Activated CD8-positive, alpha-beta T cell treated with anti-CD3 and anti-CD28 coated beads, Interleukin-2, amount 10 ng/mL, durations not matched to agents 7 days and 5 days (primary cell): Measurements from ENCODE around the gene PTPRC. TPM values are rescaled to one million over a fixed set of nuclear protein-coding genes. Genes with fewer than 3 reads are reported as not detected.

ENCODE experiments used
- ATAC-seq: fragments of 150-1000 bp; cut with Tn5 transposase; one replicate; pipeline ENCODE4 v1.10.0; 2021; ENCODE audit warnings: moderate library complexity
- CTCF ChIA-PET: fragments of 350-600 bp; sonication (Branson Sonifier 250); formaldehyde crosslinking; loops from one replicate; lab custom pipeline; 2021; ENCODE audit warnings: antibody characterized with exemption; lab: Charles Lee
- POLR2A ChIA-PET: fragments of 350-600 bp; sonication (Branson Sonifier 250); formaldehyde crosslinking; loops from one replicate; lab custom pipeline; 2021; ENCODE audit warnings: antibody characterized with exemption; lab: Charles Lee
- DNase-seq: peaks from one replicate; pipeline ENCODE4 v3.0.0-alpha.2; 2020
- H3K27ac Mint-ChIP-seq: one replicate; pipeline ENCODE4 v1.8.0; 2021; ENCODE audit warnings: mild to moderate bottlenecking, mixed read lengths
- H3K27me3 Mint-ChIP-seq: one replicate; pipeline ENCODE4 v1.8.0; 2021; ENCODE audit warnings: low read depth, mixed read lengths
- H3K36me3 Mint-ChIP-seq: one replicate; pipeline ENCODE4 v1.8.0; 2021; ENCODE audit warnings: low read depth, mixed read lengths
- H3K4me1 Mint-ChIP-seq: one replicate; pipeline ENCODE4 v1.8.0; 2021; ENCODE audit warnings: low read depth, mixed read lengths
- H3K4me3 Mint-ChIP-seq: one replicate; pipeline ENCODE4 v1.8.0; 2021; ENCODE audit warnings: mild to moderate bottlenecking, mixed read lengths
- H3K9me3 Mint-ChIP-seq: one replicate; pipeline ENCODE4 v1.8.0; 2022; ENCODE audit warnings: mixed read lengths; ENCODE audit not compliant: insufficient read depth
- total RNA-seq, 2 experiments: library from RNA; stranded (reverse); gene quantifications; one replicate each; pipeline ENCODE4 v1.2.3, GENCODE V29; 2021

Gene PTPRC
- total RNA-seq, 2 experiments from 2014 or later: 604 to 619 TPM

DNA sequence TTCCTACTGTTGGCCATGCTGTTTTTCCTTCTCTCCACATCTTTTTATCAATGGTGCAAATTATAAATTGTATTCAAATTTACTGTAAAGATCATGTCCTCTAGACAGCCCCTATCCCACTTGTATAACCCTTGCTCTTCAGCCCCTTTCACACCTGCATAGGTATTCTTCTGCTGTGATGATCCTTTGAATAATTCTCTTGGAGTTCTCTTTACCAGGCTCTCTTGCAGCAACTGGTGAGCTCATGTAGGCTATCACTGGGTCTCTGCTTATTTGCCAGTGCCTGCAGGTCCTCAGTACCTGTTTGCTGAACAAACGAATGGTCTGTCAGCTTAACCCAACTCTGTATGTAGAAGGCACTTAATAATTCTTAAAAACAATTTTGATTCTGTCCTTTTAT lies 8.2 kb downstream of the PTPRC start:
- H3K27me3 Mint-ChIP-seq: no peaks in the 10 kb centered on the region
- DNase-seq (no peak), ATAC-seq (peak; percentile 4)
- CTCF ChIA-PET: interaction anchor here (1.1 to 1.6 kb wide), 3 partner anchors 12 to 124 kb away, joined by 3 to 4 read pairs (median 3); no protein-coding TSS in a partner anchor
- H3K4me3 Mint-ChIP-seq: peak overlapping the region; percentile 71
- peak overlapping the region; percentile 77 for H3K27ac Mint-ChIP-seq
- no peaks in the 10 kb centered on the region for H3K9me3 Mint-ChIP-seq
- H3K36me3 Mint-ChIP-seq: peaks cover 86% of the 10 kb centered on the region
- H3K4me1 Mint-ChIP-seq: peaks cover 73% of the 10 kb centered on the region
- POLR2A ChIA-PET: interaction anchor here (0.6 to 9.0 kb wide), 10 partner anchors 9 to 628 kb away, joined by 3 to 90 read pairs (median 4); partner anchors contain the start of gene PTPRC

DNA sequence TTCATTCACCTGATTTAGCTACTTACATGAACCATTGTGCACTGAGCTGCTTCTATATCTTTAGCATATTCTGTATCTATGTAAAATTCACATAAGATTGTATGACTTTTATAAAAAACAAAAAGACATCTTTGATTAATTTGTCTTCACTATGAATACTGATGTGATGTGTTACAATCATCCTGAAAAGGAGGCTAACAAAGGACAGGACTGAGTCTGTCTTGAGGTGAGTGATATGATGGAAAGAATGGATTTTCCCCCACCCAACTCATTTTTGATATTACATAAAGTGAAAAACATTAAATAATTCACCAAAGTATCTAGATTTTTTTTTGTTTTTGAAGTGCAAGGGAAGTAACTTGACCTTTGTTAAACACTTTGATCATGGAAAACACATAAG lies 9.8 kb downstream of the PTPRC start:
- ATAC-seq: no peak
- peaks cover 80% of the 10 kb centered on the region for H3K36me3 Mint-ChIP-seq
- peak overlapping the region; percentile 67 for H3K4me3 Mint-ChIP-seq

DNA sequence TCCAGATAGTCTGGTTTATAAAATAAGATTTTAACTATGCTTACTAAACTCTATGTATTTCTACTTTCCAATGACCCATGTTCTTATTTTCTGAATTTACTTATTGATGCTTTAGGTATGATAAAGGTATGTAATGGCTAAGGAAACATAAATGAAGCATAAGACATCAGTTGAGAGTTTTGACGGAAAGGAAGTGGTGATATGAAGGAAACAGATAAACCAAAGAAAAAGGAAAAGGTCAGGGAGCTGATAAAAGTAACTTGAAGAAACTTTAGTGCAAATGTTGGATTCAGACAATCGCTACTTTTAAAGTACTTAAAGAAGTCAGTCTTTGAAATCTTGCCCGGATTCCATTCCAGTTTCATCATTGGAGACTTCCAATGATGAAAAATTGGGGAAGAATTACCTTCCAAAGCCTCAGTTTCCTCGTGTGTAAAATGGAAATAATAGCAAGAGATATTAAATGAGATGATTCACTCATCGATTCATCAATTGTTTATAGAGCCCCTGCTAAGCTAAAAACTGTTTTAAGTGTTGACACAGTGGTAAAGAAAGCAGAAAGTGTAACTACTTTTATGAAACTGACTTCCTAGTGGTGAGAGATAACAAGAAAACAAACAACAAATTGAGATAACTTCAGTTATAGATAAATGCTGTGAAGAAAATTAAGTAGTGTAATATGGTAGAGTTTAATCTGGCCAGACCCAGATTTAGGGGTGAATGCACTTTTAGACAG lies 10.6 kb downstream of the PTPRC start:
- Mint-ChIP-seq H3K27ac (peak overlapping the region; percentile 71), H3K4me1 (peaks cover 73% of the 10 kb centered on the region), H3K36me3 (peaks cover 78% of the 10 kb centered on the region), H3K9me3 (no peaks in the 10 kb centered on the region), H3K4me3 (peak overlapping the region; percentile 67), H3K27me3 (no peaks in the 10 kb centered on the region)
- ATAC-seq: peak; percentile 12
- ChIA-PET CTCF (interaction anchor here (0.7 to 3.7 kb wide), 10 partner anchors 10 to 127 kb away, joined by 3 to 29 read pairs (median 6); no protein-coding TSS in a partner anchor), POLR2A (interaction anchor here (1.0 to 9.0 kb wide), 12 partner anchors 10 to 128 kb away, joined by 3 to 90 read pairs (median 8); partner anchors contain the start of gene PTPRC)
- no peak for DNase-seq

More for the DNA sequence above, 9.8 kb downstream of the PTPRC start:
- DNase-seq: no peak
- Mint-ChIP-seq H3K27ac (peak overlapping the region; percentile 63), H3K9me3 (no peaks in the 10 kb centered on the region), H3K4me1 (peaks cover 74% of the 10 kb centered on the region), H3K27me3 (no peaks in the 10 kb centered on the region)
- CTCF ChIA-PET: interaction anchor here (1.0 to 1.3 kb wide), 3 partner anchors 19 to 38 kb away, joined by 3 to 4 read pairs (median 3); no protein-coding TSS in a partner anchor
- POLR2A ChIA-PET: interaction anchor here (0.8 to 9.0 kb wide), 9 partner anchors 8 to 35 kb away, joined by 3 to 90 read pairs (median 5); partner anchors contain the start of gene PTPRC

GRCh38 chr1:198649968-198650338 lies 11.1 kb downstream of the PTPRC start:
- Mint-ChIP-seq H3K4me3 (peak overlapping the region; percentile 67), H3K4me1 (peaks cover 72% of the 10 kb centered on the region), H3K9me3 (no peaks in the 10 kb centered on the region), H3K27me3 (no peaks in the 10 kb centered on the region), H3K36me3 (peaks cover 75% of the 10 kb centered on the region), H3K27ac (peak overlapping the region; percentile 71)
- ChIA-PET CTCF (interaction anchor here (0.7 to 3.7 kb wide), 11 partner anchors 9 to 127 kb away, joined by 3 to 29 read pairs (median 6); no protein-coding TSS in a partner anchor), POLR2A (interaction anchor here (0.7 to 9.0 kb wide), 14 partner anchors 9 to 131 kb away, joined by 3 to 90 read pairs (median 7); partner anchors contain the start of gene PTPRC)
- ATAC-seq: peak; percentile 72
- peak; percentile 47 for DNase-seq

- Mint-ChIP-seq H3K4me1 (peaks cover 70% of the 10 kb centered on the region), H3K36me3 (peaks cover 72% of the 10 kb centered on the region), H3K4me3 (peak overlapping the region; percentile 67), H3K27ac (peak overlapping the region; percentile 71), H3K27me3 (no peaks in the 10 kb centered on the region), H3K9me3 (no peaks in the 10 kb centered on the region)
- ChIA-PET POLR2A (interaction anchor here (0.6 to 9.0 kb wide), 16 partner anchors 8 to 131 kb away, joined by 3 to 90 read pairs (median 7); partner anchors contain the start of gene PTPRC), CTCF (interaction anchor here (0.9 to 3.7 kb wide), 12 partner anchors 9 to 128 kb away, joined by 3 to 29 read pairs (median 6); no protein-coding TSS in a partner anchor)
- DNase-seq (no peak), ATAC-seq (no peak)
Measured at GRCh38 chr1:198650506-198650905, 11.7 kb downstream of the PTPRC start.

DNA sequence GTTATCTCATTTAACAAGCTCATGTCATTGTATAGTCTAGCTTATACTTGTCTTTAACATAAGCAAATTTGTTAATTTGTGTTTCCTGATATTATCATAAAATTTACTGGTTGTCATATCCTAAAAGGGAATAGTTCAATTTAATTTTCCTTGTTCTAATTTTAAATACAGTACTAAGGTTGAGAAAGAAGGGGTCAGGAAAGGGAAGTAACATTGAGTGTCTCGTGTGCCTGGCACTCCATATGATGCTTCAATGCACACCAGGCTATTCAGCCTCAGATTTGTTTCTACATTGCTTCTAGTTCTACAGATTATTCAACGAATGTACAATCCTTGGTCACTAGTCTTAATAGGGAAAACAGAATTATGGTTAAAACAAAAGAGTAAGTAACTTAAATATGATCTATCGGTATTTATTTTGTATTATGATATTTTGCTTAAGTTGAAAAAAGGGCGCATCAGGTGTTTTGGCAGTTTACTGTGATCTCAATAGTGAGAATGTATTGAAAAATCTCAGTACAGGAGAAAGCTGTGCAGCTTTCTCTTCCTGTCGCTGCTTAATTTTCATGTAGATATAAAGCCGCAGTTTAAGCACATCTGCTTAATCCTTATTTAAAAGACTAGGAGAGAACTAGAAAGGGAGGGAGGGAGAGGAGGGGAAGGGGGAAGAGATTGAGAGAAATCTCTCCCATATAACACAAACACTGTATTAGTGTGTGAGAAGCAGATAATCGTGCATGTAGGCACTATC lies 13.0 kb downstream of the PTPRC start:
- peaks cover 75% of the 10 kb centered on the region for H3K4me1 Mint-ChIP-seq
- H3K9me3 Mint-ChIP-seq: no peaks in the 10 kb centered on the region
- peak overlapping the region; percentile 74 for H3K4me3 Mint-ChIP-seq
- CTCF ChIA-PET: interaction anchor here (0.8 to 3.7 kb wide), 11 partner anchors 9 to 133 kb away, joined by 3 to 29 read pairs (median 6); no protein-coding TSS in a partner anchor
- H3K36me3 Mint-ChIP-seq: peaks cover 71% of the 10 kb centered on the region
- H3K27me3 Mint-ChIP-seq: no peaks in the 10 kb centered on the region
- POLR2A ChIA-PET: interaction anchor here (1.0 to 9.0 kb wide), 10 partner anchors 9 to 493 kb away, joined by 3 to 90 read pairs (median 8); partner anchors contain the start of gene PTPRC
- ATAC-seq (peak; percentile 21), DNase-seq (no peak)
- H3K27ac Mint-ChIP-seq: peak overlapping the region; percentile 65

- no peak for ATAC-seq
- peaks cover 76% of the 10 kb centered on the region for H3K4me1 Mint-ChIP-seq
- H3K4me3 Mint-ChIP-seq: peak overlapping the region; percentile 37
- no peaks in the 10 kb centered on the region for H3K27me3 Mint-ChIP-seq
- POLR2A ChIA-PET: no interaction called here
- no peak for DNase-seq
- CTCF ChIA-PET: no interaction called here
- H3K9me3 Mint-ChIP-seq: no peaks in the 10 kb centered on the region
- peaks cover 70% of the 10 kb centered on the region for H3K36me3 Mint-ChIP-seq
- no peak overlapping the region for H3K27ac Mint-ChIP-seq
Measured at GRCh38 chr1:198653808-198654413, 15.1 kb downstream of the PTPRC start.

GRCh38 chr1:198655459-198656121 lies 16.8 kb downstream of the PTPRC start:
- POLR2A ChIA-PET: interaction anchor here (1.2 to 1.7 kb wide), 4 partner anchors 7 to 24 kb away, joined by 4 to 16 read pairs (median 6); partner anchors contain the start of gene PTPRC
- Mint-ChIP-seq H3K4me3 (peak overlapping the region; percentile 55), H3K4me1 (peaks cover 71% of the 10 kb centered on the region), H3K27me3 (no peaks in the 10 kb centered on the region), H3K36me3 (peaks cover 60% of the 10 kb centered on the region), H3K9me3 (no peaks in the 10 kb centered on the region), H3K27ac (peak overlapping the region; percentile 69)
- CTCF ChIA-PET: interaction anchor here (1.3 kb wide), 1 partner anchor 10 kb away, joined by 9 read pairs; no protein-coding TSS in a partner anchor
- ATAC-seq (no peak), DNase-seq (no peak)

GRCh38 chr1:198656500-198656932 lies 17.7 kb downstream of the PTPRC start:
- Mint-ChIP-seq H3K9me3 (no peaks in the 10 kb centered on the region), H3K27ac (peak overlapping the region; percentile 92), H3K27me3 (no peaks in the 10 kb centered on the region), H3K4me1 (peaks cover 67% of the 10 kb centered on the region), H3K36me3 (peaks cover 57% of the 10 kb centered on the region), H3K4me3 (peak overlapping the region; percentile 75)
- POLR2A ChIA-PET: interaction anchor here (0.7 to 1.7 kb wide), 12 partner anchors 8 to 50 kb away, joined by 3 to 16 read pairs (median 4); partner anchors contain the start of gene PTPRC
- CTCF ChIA-PET: interaction anchor here (0.9 to 1.8 kb wide), 8 partner anchors 11 to 133 kb away, joined by 3 to 9 read pairs (median 6); no protein-coding TSS in a partner anchor
- DNase-seq (peak; percentile 79), ATAC-seq (peak; percentile 72)

GRCh38 chr1:198657550-198658064 lies 18.8 kb downstream of the PTPRC start:
- CTCF ChIA-PET: interaction anchor here (1.0 to 1.8 kb wide), 6 partner anchors 29 to 44 kb away, joined by 3 to 7 read pairs (median 4); no protein-coding TSS in a partner anchor
- DNase-seq (no peak), ATAC-seq (peak; percentile 26)
- peaks cover 63% of the 10 kb centered on the region for H3K4me1 Mint-ChIP-seq
- H3K27ac Mint-ChIP-seq: peak overlapping the region; percentile 85
- peak overlapping the region; percentile 65 for H3K4me3 Mint-ChIP-seq
- H3K36me3 Mint-ChIP-seq: peaks cover 52% of the 10 kb centered on the region
- POLR2A ChIA-PET: interaction anchor here (0.9 to 1.7 kb wide), 6 partner anchors 9 to 36 kb away, joined by 3 to 9 read pairs (median 6); no protein-coding TSS in a partner anchor
- no peaks in the 10 kb centered on the region for H3K27me3 Mint-ChIP-seq
- no peaks in the 10 kb centered on the region for H3K9me3 Mint-ChIP-seq
